H9 (cell line): ENCODE measurements around the gene AFAP1L1. TPM values are rescaled to one million over a fixed set of nuclear protein-coding genes. Genes with fewer than 3 reads are reported as not detected.

Experiments
- DNase-seq: peaks from one replicate; pipeline ENCODE4 v3.0.0-alpha.2; 2017
- H2AFZ ChIP-seq: one replicate; pipeline ENCODE4 v1.6.1; 2013; ENCODE audit warnings: mild to moderate bottlenecking, low read length, control low read depth, moderate library complexity
- H2AK5ac ChIP-seq: 2 replicates; pipeline ENCODE4 v1.6.1; 2013; ENCODE audit warnings: low read length, control low read depth, mixed read lengths; ENCODE audit not compliant: insufficient read length
- H2BK120ac ChIP-seq: one replicate; pipeline ENCODE4 v1.6.1; 2013; ENCODE audit warnings: low read depth, mild to moderate bottlenecking, low read length, control low read depth, inconsistent platforms; ENCODE audit not compliant: poor library complexity, severe bottlenecking
- H2BK12ac ChIP-seq: 2 replicates; pipeline ENCODE4 v1.6.1; 2013; ENCODE audit warnings: low read length, control low read depth, mixed read lengths, low read depth; ENCODE audit not compliant: insufficient read length
- H2BK15ac ChIP-seq: 2 replicates; pipeline ENCODE4 v1.6.1; 2013; ENCODE audit warnings: low read depth, low read length, control low read depth
- H2BK20ac ChIP-seq: one replicate; pipeline ENCODE4 v1.6.1; 2013; ENCODE audit warnings: low read depth, mild to moderate bottlenecking, low read length, control low read depth, inconsistent platforms; ENCODE audit not compliant: poor library complexity, severe bottlenecking
- H2BK5ac ChIP-seq: 2 replicates; pipeline ENCODE4 v1.6.1; 2013; ENCODE audit warnings: low read length, control low read depth, mixed read lengths; ENCODE audit not compliant: insufficient read length
- H3K14ac ChIP-seq: 2 replicates; pipeline ENCODE4 v1.6.1; 2013; ENCODE audit warnings: low read length, control low read depth; ENCODE audit not compliant: insufficient read depth
- H3K18ac ChIP-seq: 2 replicates; pipeline ENCODE4 v1.6.1; 2013; ENCODE audit warnings: low read depth, mild to moderate bottlenecking, mixed read lengths, low read length, control low read depth; ENCODE audit not compliant: insufficient read length
- H3K23ac ChIP-seq: 2 replicates; pipeline ENCODE4 v1.6.1; 2013; ENCODE audit warnings: low read length, control low read depth, mixed read lengths, low read depth; ENCODE audit not compliant: insufficient read length
- H3K23me2 ChIP-seq: 2 replicates; pipeline ENCODE4 v1.6.1; 2013; ENCODE audit warnings: low read depth, mild to moderate bottlenecking, mixed read lengths, low read length, control low read depth; ENCODE audit not compliant: insufficient read length, poor library complexity, severe bottlenecking
- H3K27ac ChIP-seq: 2 replicates; pipeline ENCODE4 v1.5.1; 2013; ENCODE audit warnings: low read length, control low read depth, mixed read lengths, low read depth; ENCODE audit not compliant: insufficient read length
- H3K27me3 ChIP-seq: 2 replicates; pipeline ENCODE4 v1.6.1; 2013; ENCODE audit warnings: low read length, control low read depth, inconsistent platforms; ENCODE audit not compliant: insufficient read depth
- H3K4ac ChIP-seq: 2 replicates; pipeline ENCODE4 v1.6.1; 2013; ENCODE audit warnings: low read depth, mild to moderate bottlenecking, control low read depth, inconsistent platforms, low read length, moderate library complexity
- H3K4me1 ChIP-seq: 2 replicates; pipeline ENCODE4 v1.6.1; 2013; ENCODE audit warnings: low read length, control low read depth, inconsistent platforms; ENCODE audit not compliant: insufficient read depth
- H3K4me2 ChIP-seq: 2 replicates; pipeline ENCODE4 v1.6.1; 2013; ENCODE audit warnings: low read length, control low read depth, mixed read lengths; ENCODE audit not compliant: insufficient read length, insufficient read depth
- H3K56ac ChIP-seq: 2 replicates; pipeline ENCODE4 v1.6.1; 2013; ENCODE audit warnings: low read depth, mild to moderate bottlenecking, mixed read lengths, low read length, control low read depth; ENCODE audit not compliant: insufficient read length
- H3K79me1 ChIP-seq: 2 replicates; pipeline ENCODE4 v1.6.1; 2013; ENCODE audit warnings: low read depth, mild to moderate bottlenecking, moderate library complexity, low read length, control low read depth, inconsistent platforms; ENCODE audit not compliant: insufficient read depth, poor library complexity, severe bottlenecking
- H3K79me2 ChIP-seq: 2 replicates; pipeline ENCODE4 v1.6.1; 2013; ENCODE audit warnings: low read length, control low read depth, inconsistent platforms; ENCODE audit not compliant: insufficient read depth
- H3K9ac ChIP-seq: 2 replicates; pipeline ENCODE4 v1.6.1; 2013; ENCODE audit warnings: low read length, control low read depth, mixed read lengths; ENCODE audit not compliant: insufficient read length; ENCODE audit errors: extremely low read depth
- H3K9me3 ChIP-seq: one replicate; pipeline ENCODE4 v1.6.1; 2013; ENCODE audit warnings: low read depth, low read length, inconsistent platforms; ENCODE audit not compliant: control insufficient read depth
- H3T11ph ChIP-seq: one replicate; pipeline ENCODE4 v1.6.1; 2013; ENCODE audit warnings: mild to moderate bottlenecking, low read length, control low read depth, inconsistent platforms
- H4K20me1 ChIP-seq: one replicate; pipeline ENCODE4 v1.6.1; 2013; ENCODE audit not compliant: control insufficient read depth, insufficient read length, insufficient read depth
- H4K5ac ChIP-seq: 2 replicates; pipeline ENCODE4 v1.6.1; 2013; ENCODE audit warnings: low read depth, mild to moderate bottlenecking, mixed read lengths, low read length, control low read depth; ENCODE audit not compliant: insufficient read length
- H4K8ac ChIP-seq: replicated peaks from 2 replicates; pipeline ENCODE4 v1.6.1; 2013; ENCODE audit warnings: low read length, control low read depth, mixed read lengths, low read depth; ENCODE audit not compliant: insufficient read length
- H4K91ac ChIP-seq: 2 replicates; pipeline ENCODE4 v1.6.1; 2013; ENCODE audit warnings: low read depth, mild to moderate bottlenecking, moderate library complexity, mixed read lengths, low read length, control low read depth; ENCODE audit not compliant: insufficient read length
- H3K27ac Mint-ChIP-seq, 3 experiments: 2 replicates in 2 of 3; 3 replicates in 1 of 3; pipeline ENCODE4 v1.8.0; 2020 to 2021; ENCODE audit warnings: mixed read lengths in 3 of 3, mild to moderate bottlenecking in 1 of 3, moderate library complexity in 1 of 3
- H3K27me3 Mint-ChIP-seq: 2 replicates; pipeline ENCODE4 v1.8.0; 2021; ENCODE audit warnings: low read depth, mild to moderate bottlenecking, moderate library complexity, mixed read lengths
- H3K36me3 Mint-ChIP-seq, 3 experiments: 2 replicates in 2 of 3; 3 replicates in 1 of 3; pipeline ENCODE4 v1.8.0; 2020 to 2021; ENCODE audit warnings: low read depth in 3 of 3, mixed read lengths in 3 of 3; ENCODE audit not compliant: insufficient read depth in 1 of 3
- H3K4me1 Mint-ChIP-seq, 2 experiments: 2 replicates each; pipeline ENCODE4 v1.8.0; 2020; ENCODE audit warnings: mixed read lengths in 2 of 2
- H3K4me3 Mint-ChIP-seq, 2 experiments: 2 replicates in 1 of 2; 3 replicates in 1 of 2; pipeline ENCODE4 v1.8.0; 2020 to 2021; ENCODE audit warnings: mild to moderate bottlenecking in 2 of 2, mixed read lengths in 2 of 2, moderate library complexity in 1 of 2
- H3K9me3 Mint-ChIP-seq, 2 experiments: 2 replicates in 1 of 2; 3 replicates in 1 of 2; pipeline ENCODE4 v1.8.0; 2020; ENCODE audit warnings: mild to moderate bottlenecking in 2 of 2, mixed read lengths in 2 of 2, moderate library complexity in 1 of 2
- WGBS: extraction: QIAGEN DNeasy Blood & Tissue Kit; methylation state at CpG from one replicate; pipeline ENCODE4 v1.1.7; 2013; ENCODE audit warnings: missing lambda C conversion rate, low lambda C conversion rate, mixed read lengths; ENCODE audit not compliant: insufficient read length; ENCODE audit errors: extremely low coverage; 5-methylcytosine and 5-hydroxymethylcytosine counted together
- total RNA-seq: library from RNA; stranded (reverse); gene quantifications from 2 replicates; pipeline ENCODE4 v1.2.1, GENCODE V29; 2021
- TF ChIP-seq, protein P1 (sequence below): fragments of 200-600 bp; sonication (generic); conservative IDR thresholded peaks from 3 replicates; pipeline ENCODE4 v1.8.0; 2021; ENCODE audit warnings: antibody characterized with exemption, mild to moderate bottlenecking

The AFAP1L1 gene
- total RNA-seq, 1 experiment from 2014 or later = 1.8 TPM

DNA sequence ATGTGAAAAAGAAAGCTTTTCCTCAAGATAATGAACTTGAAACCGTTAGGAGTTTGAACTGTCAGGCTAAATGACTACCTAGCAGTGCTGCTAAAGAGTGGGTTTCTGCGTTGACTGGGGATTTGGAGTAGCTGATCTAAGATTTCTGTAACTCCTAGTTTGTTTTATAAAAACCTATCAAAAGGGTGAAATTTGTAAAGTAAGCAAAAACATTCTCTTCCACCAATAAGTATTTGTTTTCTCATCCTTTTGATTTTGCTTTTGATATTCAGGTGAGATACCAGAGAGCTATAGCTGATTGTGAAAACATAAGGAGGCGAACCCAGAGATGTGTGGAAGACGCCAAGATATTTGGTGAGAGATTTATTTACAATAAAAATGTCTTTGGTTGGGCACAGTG is 77.7 kb downstream of the AFAP1L1 start:
- H3K14ac ChIP-seq = no peak overlapping the region
- H2BK120ac ChIP-seq = no peak overlapping the region
- H3K9ac ChIP-seq = no peak overlapping the region
- no peak overlapping the region for H3K27ac ChIP-seq
- TF ChIP-seq, protein P1, sequence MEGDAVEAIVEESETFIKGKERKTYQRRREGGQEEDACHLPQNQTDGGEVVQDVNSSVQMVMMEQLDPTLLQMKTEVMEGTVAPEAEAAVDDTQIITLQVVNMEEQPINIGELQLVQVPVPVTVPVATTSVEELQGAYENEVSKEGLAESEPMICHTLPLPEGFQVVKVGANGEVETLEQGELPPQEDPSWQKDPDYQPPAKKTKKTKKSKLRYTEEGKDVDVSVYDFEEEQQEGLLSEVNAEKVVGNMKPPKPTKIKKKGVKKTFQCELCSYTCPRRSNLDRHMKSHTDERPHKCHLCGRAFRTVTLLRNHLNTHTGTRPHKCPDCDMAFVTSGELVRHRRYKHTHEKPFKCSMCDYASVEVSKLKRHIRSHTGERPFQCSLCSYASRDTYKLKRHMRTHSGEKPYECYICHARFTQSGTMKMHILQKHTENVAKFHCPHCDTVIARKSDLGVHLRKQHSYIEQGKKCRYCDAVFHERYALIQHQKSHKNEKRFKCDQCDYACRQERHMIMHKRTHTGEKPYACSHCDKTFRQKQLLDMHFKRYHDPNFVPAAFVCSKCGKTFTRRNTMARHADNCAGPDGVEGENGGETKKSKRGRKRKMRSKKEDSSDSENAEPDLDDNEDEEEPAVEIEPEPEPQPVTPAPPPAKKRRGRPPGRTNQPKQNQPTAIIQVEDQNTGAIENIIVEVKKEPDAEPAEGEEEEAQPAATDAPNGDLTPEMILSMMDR = no peak
- no peaks in the 10 kb centered on the region for H3K27me3 ChIP-seq
- no peak overlapping the region for H4K5ac ChIP-seq
- H2AFZ ChIP-seq = no peak overlapping the region
- Mint-ChIP-seq H3K4me3 (no peak overlapping the region), H3K27ac (no peak overlapping the region), H3K36me3 (peaks cover 34 to 72% (median 68%) of the 10 kb centered on the region in 3 experiments; a peak in 6 of 7 replicates), H3K9me3 (no peaks in the 10 kb centered on the region), H3K27me3 (no peaks in the 10 kb centered on the region), H3K4me1 (peaks cover 9 to 13% of the 10 kb centered on the region in 2 experiments)
- no peaks in the 10 kb centered on the region for H3K9me3 ChIP-seq
- peaks cover 13% of the 10 kb centered on the region for H3K23me2 ChIP-seq
- H3K4ac ChIP-seq = no peak overlapping the region
- no peak overlapping the region for H2BK5ac ChIP-seq
- no peak overlapping the region for H2BK20ac ChIP-seq
- H3T11ph ChIP-seq = no peak overlapping the region
- H2BK15ac ChIP-seq = no peak overlapping the region
- no peaks in the 10 kb centered on the region for H3K4me1 ChIP-seq
- peaks cover 7% of the 10 kb centered on the region; the same call in 1 of the 2 replicates for H3K79me2 ChIP-seq
- no peaks in the 10 kb centered on the region for H4K20me1 ChIP-seq
- no peak overlapping the region for H4K8ac ChIP-seq
- no peak overlapping the region for H3K56ac ChIP-seq
- H3K4me2 ChIP-seq = no peak overlapping the region
- DNase-seq = no peak
- H3K79me1 ChIP-seq = peaks cover 4% of the 10 kb centered on the region
- no CpG with 5 or more reads among the region's 4 CpGs for WGBS
- no peak overlapping the region for H3K23ac ChIP-seq
- H2BK12ac ChIP-seq = no peak overlapping the region
- no peak overlapping the region for H2AK5ac ChIP-seq
- no peak overlapping the region for H4K91ac ChIP-seq
- H3K18ac ChIP-seq = no peak overlapping the region
